Panc1 (cell line): Measurements from ENCODE around the gene CEP131. TPM values are rescaled to one million over a fixed set of nuclear protein-coding genes. Genes with fewer than 3 reads are reported as not detected.
A peak's percentile ranks its signal among the peaks of the same experiment; 100 is the strongest.

Experiments used
- ATAC-seq: fragments of 200-7000 bp; cut with Tn5 transposase; 2 replicates; pipeline ENCODE4 v1.9.1; 2020; ENCODE audit warnings: mild to moderate bottlenecking, moderate library complexity
- BruUV-seq: library from RNA; stranded (reverse); fragments of 400-500 nt; replicated peaks from 2 replicates; lab custom pipeline; 2021; lab: Mats Ljungman, UMichigan
- CTCF ChIA-PET: fragments of 300-600 bp; sonication (Branson Sonifier 250); formaldehyde crosslinking; loops from one replicate; lab custom pipeline; 2022; ENCODE audit warnings: antibody characterized with exemption; lab: Charles Lee
- POLR2A ChIA-PET: fragments of 300-600 bp; sonication (Branson Sonifier 250); formaldehyde crosslinking; loops from one replicate; lab custom pipeline; 2022; ENCODE audit warnings: antibody characterized with exemption; lab: Charles Lee
- DNase-seq: peaks from one replicate; pipeline ENCODE4 v3.0.0-alpha.2; 2010; ENCODE audit warnings: low read depth, low spot score
- H3K27ac ChIP-seq: 2 replicates; pipeline ENCODE4 v1.5.1; 2011; ENCODE audit warnings: mild to moderate bottlenecking, low read length, inconsistent platforms
- H3K27me3 ChIP-seq: fragments of 200-500 bp; sonication (Bioruptor generic); 2 replicates; pipeline ENCODE4 v1.6.0; 2014; ENCODE audit warnings: low read length, inconsistent platforms; ENCODE audit not compliant: control insufficient read depth, insufficient read depth
- H3K36me3 ChIP-seq: fragments of 200-500 bp; sonication (Bioruptor generic); 2 replicates; pipeline ENCODE4 v1.5.1; 2014; ENCODE audit warnings: inconsistent platforms, mild to moderate bottlenecking, low read length, moderate library complexity; ENCODE audit not compliant: control insufficient read depth, insufficient read depth
- H3K4me1 ChIP-seq: 2 replicates; pipeline ENCODE4 v1.5.1; 2011; ENCODE audit warnings: inconsistent platforms, mild to moderate bottlenecking, low read length, moderate library complexity; ENCODE audit not compliant: control insufficient read depth, insufficient read depth
- H3K4me3 ChIP-seq, 2 experiments: 2 replicates each; pipeline ENCODE4 v1.5.1; 2011 to 2012; ENCODE audit warnings: low read depth in 2 of 2, low read length in 2 of 2, mild to moderate bottlenecking in 2 of 2, inconsistent platforms in 1 of 2, moderate library complexity in 1 of 2
- H3K9me3 ChIP-seq: fragments of 200-500 bp; sonication (Bioruptor generic); 2 replicates; pipeline ENCODE4 v1.5.1; 2014; ENCODE audit warnings: low read depth, mild to moderate bottlenecking, inconsistent platforms, low read length, moderate library complexity; ENCODE audit not compliant: control insufficient read depth, insufficient read depth
- POLR2AphosphoS5 ChIP-seq: IDR thresholded peaks from 2 replicates; pipeline ENCODE4 v1.6.1; 2012; ENCODE audit warnings: mild to moderate bottlenecking, low read depth, low read length, moderate library complexity
- SIN3A ChIP-seq: IDR thresholded peaks from 2 replicates; pipeline ENCODE4 v1.6.1; 2012; ENCODE audit warnings: low read depth, mild to moderate bottlenecking, low read length, moderate library complexity, borderline replicate concordance; ENCODE audit not compliant: insufficient read depth
- TCF7L2 ChIP-seq: IDR thresholded peaks from 2 replicates; pipeline ENCODE4 v1.6.1; 2011; ENCODE audit warnings: mild to moderate bottlenecking, low read depth, low read length, inconsistent platforms
- in situ Hi-C: cut with HindIII; loops from 2 replicates; pipeline ENCODE4 v1.10.0; 2016; ENCODE audit warnings: low sequenced_read_pairs, low pct_unique_long_range_greater_than_20kb
- intact Hi-C: fragments of 100-400 bp; cut with micrococcal nuclease; formaldehyde crosslinking; loops from one replicate; pipeline ENCODE4 v1.10.0; 2022; ENCODE audit not compliant: unreplicated experiment
- total RNA-seq: library from RNA; stranded (reverse); gene quantifications from one replicate; pipeline ENCODE4 v1.2.1, GENCODE V29; 2021; ENCODE audit not compliant: unreplicated experiment
- TF ChIP-seq, protein P1 (sequence below): fragments of 450-650 bp; IDR thresholded peaks from 2 replicates; pipeline ENCODE4 v1.5.1; 2017; ENCODE audit warnings: mild to moderate bottlenecking
- TF ChIP-seq, protein P2 (sequence below), 2 experiments: IDR thresholded peaks; 2 replicates each; pipeline ENCODE4 v1.6.1; 2011 to 2012; ENCODE audit warnings: low read depth in 2 of 2, control low read depth in 1 of 2, low read length in 1 of 2, mild to moderate bottlenecking in 1 of 2, moderate library complexity in 1 of 2; ENCODE audit not compliant: insufficient read depth in 1 of 2

CEP131 gene
- total RNA-seq, 1 experiment from 2014 or later: 26.0 TPM

DNA sequence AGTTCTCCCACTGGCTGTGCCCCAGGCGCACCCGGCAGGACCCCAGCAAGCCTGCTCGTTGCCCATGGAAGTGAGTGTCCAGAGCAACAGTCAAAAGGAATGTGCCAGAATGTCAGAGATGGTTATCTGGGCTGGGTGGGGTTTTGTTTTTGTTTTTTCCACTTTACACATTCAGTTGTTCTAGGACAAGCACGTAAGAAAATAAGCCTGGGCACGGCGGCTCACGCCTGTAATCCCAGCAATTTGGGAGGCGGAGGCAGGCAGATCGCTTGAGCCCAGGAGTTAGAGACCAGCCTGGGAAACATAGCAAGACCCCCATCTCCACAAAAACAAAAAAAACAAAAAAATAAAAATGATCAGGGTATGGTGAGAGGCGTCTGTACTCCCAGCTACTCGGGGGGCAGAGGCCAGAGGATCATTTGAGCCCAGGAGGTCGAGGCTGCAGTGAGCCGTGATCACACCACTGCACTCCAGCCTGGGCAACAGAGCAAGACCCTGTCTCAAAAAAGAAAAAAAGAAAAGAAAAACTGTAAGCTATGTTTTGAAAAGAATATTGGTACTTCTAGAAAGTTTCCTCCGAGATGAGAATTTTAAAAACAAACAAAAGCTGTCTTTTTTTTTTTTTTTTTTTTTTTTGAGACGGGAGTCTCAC is 24.7 kb upstream of the CEP131 start:
- ChIA-PET CTCF (interaction anchor here (0.6 to 0.7 kb wide), 2 partner anchors 8 to 47 kb away, joined by 3 to 9 read pairs; partner anchors contain the start of genes NDUFAF8 and TEPSIN), POLR2A (no interaction called here)
- DNase-seq (no peak), ATAC-seq (no peak)
- intact Hi-C loops: no loop called here
- no peaks in the 10 kb centered on the region for H3K27me3 ChIP-seq
- TF ChIP-seq, protein P1, sequence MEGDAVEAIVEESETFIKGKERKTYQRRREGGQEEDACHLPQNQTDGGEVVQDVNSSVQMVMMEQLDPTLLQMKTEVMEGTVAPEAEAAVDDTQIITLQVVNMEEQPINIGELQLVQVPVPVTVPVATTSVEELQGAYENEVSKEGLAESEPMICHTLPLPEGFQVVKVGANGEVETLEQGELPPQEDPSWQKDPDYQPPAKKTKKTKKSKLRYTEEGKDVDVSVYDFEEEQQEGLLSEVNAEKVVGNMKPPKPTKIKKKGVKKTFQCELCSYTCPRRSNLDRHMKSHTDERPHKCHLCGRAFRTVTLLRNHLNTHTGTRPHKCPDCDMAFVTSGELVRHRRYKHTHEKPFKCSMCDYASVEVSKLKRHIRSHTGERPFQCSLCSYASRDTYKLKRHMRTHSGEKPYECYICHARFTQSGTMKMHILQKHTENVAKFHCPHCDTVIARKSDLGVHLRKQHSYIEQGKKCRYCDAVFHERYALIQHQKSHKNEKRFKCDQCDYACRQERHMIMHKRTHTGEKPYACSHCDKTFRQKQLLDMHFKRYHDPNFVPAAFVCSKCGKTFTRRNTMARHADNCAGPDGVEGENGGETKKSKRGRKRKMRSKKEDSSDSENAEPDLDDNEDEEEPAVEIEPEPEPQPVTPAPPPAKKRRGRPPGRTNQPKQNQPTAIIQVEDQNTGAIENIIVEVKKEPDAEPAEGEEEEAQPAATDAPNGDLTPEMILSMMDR: no peak
- TF ChIP-seq SIN3A (no peak), TCF7L2 (no peak), POLR2AphosphoS5 (no peak)
- TF ChIP-seq, protein P2, sequence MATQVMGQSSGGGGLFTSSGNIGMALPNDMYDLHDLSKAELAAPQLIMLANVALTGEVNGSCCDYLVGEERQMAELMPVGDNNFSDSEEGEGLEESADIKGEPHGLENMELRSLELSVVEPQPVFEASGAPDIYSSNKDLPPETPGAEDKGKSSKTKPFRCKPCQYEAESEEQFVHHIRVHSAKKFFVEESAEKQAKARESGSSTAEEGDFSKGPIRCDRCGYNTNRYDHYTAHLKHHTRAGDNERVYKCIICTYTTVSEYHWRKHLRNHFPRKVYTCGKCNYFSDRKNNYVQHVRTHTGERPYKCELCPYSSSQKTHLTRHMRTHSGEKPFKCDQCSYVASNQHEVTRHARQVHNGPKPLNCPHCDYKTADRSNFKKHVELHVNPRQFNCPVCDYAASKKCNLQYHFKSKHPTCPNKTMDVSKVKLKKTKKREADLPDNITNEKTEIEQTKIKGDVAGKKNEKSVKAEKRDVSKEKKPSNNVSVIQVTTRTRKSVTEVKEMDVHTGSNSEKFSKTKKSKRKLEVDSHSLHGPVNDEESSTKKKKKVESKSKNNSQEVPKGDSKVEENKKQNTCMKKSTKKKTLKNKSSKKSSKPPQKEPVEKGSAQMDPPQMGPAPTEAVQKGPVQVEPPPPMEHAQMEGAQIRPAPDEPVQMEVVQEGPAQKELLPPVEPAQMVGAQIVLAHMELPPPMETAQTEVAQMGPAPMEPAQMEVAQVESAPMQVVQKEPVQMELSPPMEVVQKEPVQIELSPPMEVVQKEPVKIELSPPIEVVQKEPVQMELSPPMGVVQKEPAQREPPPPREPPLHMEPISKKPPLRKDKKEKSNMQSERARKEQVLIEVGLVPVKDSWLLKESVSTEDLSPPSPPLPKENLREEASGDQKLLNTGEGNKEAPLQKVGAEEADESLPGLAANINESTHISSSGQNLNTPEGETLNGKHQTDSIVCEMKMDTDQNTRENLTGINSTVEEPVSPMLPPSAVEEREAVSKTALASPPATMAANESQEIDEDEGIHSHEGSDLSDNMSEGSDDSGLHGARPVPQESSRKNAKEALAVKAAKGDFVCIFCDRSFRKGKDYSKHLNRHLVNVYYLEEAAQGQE (IDR thresholded peaks at IDR 0.05; ENCODE audit: insufficient read depth in 1 of 2, low read depth in 2 of 2, low read length in 1 of 2): no peak
- H3K4me1 ChIP-seq: peaks cover 23% of the 10 kb centered on the region
- TSS peak; percentile 84 for BruUV-seq
- in situ Hi-C loops: no loop called here
- no peaks in the 10 kb centered on the region for H3K9me3 ChIP-seq
- H3K27ac ChIP-seq: no peak overlapping the region
- no peak overlapping the region for H3K4me3 ChIP-seq
- H3K36me3 ChIP-seq: 0 out of 2 replicates have a peak, but pooled peaks cover 3% of the 10 kb centered on the region

DNA sequence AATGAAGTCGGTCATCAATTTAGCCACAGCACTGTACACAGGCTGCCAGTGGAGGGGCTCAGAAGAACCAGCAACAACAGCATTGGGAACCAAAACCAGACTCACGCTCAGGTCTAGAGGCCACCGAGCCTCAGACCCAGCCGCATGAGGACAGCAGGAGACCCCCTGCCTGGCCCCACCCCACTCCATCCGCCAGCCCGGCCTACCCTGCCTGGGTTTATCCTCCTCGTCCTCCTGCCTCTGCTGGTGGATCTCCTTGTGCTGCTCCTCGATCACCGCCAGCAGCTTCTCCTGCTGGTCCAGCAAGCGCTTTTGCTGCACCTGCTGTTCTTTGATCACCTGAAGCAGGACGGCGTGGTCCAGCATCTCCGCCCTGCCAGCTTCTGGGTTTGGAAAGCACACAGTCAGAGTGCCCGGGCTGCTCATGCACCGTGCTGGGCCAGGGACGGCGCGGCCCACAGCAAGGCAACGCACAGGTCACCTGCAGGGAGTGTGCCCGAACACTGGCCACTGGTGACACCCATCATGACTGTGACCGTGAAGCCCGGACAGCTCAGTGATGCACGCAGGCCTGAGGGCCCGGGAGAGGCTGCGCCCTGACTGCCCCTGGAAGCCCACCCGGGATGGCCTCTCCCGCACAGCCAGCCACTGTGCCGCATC is 24.0 kb upstream of the CEP131 start:
- Histone ChIP-seq H3K4me3 (no peak overlapping the region), H3K4me1 (peaks cover 28% of the 10 kb centered on the region), H3K27me3 (no peaks in the 10 kb centered on the region), H3K27ac (no peak overlapping the region), H3K36me3 (0 out of 2 replicates have a peak, but pooled peaks cover 3% of the 10 kb centered on the region), H3K9me3 (no peaks in the 10 kb centered on the region)
- BruUV-seq: no TSS peak
- no peak for DNase-seq
- no peak for ATAC-seq
- ChIA-PET CTCF (no interaction called here), POLR2A (no interaction called here)
- in situ Hi-C loops (no loop called here), intact Hi-C loops (no loop called here)
- no peak for TF ChIP-seq POLR2AphosphoS5
- no peak for TF ChIP-seq SIN3A
- TF ChIP-seq TCF7L2: no peak
- TF ChIP-seq, protein P1: no peak
- TF ChIP-seq, protein P2 (IDR thresholded peaks at IDR 0.05; ENCODE audit: insufficient read depth in 1 of 2, low read depth in 2 of 2, low read length in 1 of 2): no peak
